CD14-positive monocyte (primary cell): ENCODE results near the gene DCANP1. TPM values are rescaled to one million over a fixed set of nuclear protein-coding genes. Genes with fewer than 3 reads are reported as not detected.
A peak's percentile ranks its signal among the peaks of the same experiment; 100 is the strongest.

Experiments used
- DNase-seq, 3 donors: peaks; one replicate each; pipeline ENCODE4 v3.0.0-alpha.2; 2011 to 2022
- H2AFZ ChIP-seq: 2 replicates; pipeline ENCODE4 v1.6.0; 2012; ENCODE audit warnings: mild to moderate bottlenecking, low read depth, low read length, inconsistent platforms; ENCODE audit not compliant: insufficient read depth, poor library complexity, severe bottlenecking
- H3K27ac ChIP-seq, 2 donors: 1 replicate in 1 of 2; 2 replicates in 1 of 2; pipeline ENCODE4 v1.5.1; 2012 to 2013; ENCODE audit warnings: low read length in 2 of 2, control low read depth in 1 of 2, inconsistent platforms in 1 of 2, low read depth in 1 of 2, mild to moderate bottlenecking in 1 of 2
- H3K27me3 ChIP-seq, 2 donors: one replicate each; pipeline versions ENCODE4 v1.6.0 to v1.6.1; 2011 to 2013; ENCODE audit warnings: low read length in 2 of 2; ENCODE audit not compliant: control insufficient read depth in 2 of 2, insufficient read depth in 2 of 2
- H3K36me3 ChIP-seq, 2 donors: replicated peaks in 1 of 2; 1 replicate in 1 of 2; 2 replicates in 1 of 2; pipeline versions ENCODE4 v1.5.1 to v1.6.1; 2012 to 2013; ENCODE audit warnings: low read length in 2 of 2, control low read depth in 1 of 2, inconsistent platforms in 1 of 2, mild to moderate bottlenecking in 1 of 2; ENCODE audit not compliant: insufficient read depth in 2 of 2, control insufficient read depth in 1 of 2
- H3K4me1 ChIP-seq, 2 donors: 1 replicate in 1 of 2; 2 replicates in 1 of 2; pipeline versions ENCODE4 v1.5.1 to v1.6.1; 2012 to 2013; ENCODE audit warnings: low read length in 2 of 2, control low read depth in 1 of 2, inconsistent platforms in 1 of 2, mild to moderate bottlenecking in 1 of 2, moderate library complexity in 1 of 2; ENCODE audit not compliant: insufficient read depth in 2 of 2, control insufficient read depth in 1 of 2
- H3K4me2 ChIP-seq: replicated peaks from 2 replicates; pipeline ENCODE3; 2012; ENCODE audit warnings: low read length, moderate library complexity, mild to moderate bottlenecking; ENCODE audit not compliant: poor library complexity, severe bottlenecking; ENCODE audit errors: extremely low read depth
- H3K4me3 ChIP-seq, 3 experiments: fragments of 200-600 bp in 1 of 3; sonication (generic) in 1 of 3; replicated peaks in 1 of 3; 1 replicate in 2 of 3; 2 replicates in 1 of 3; pipeline ENCODE4 v1.5.1; 2011 to 2013; ENCODE audit warnings: low read length in 3 of 3, mild to moderate bottlenecking in 3 of 3, control low read depth in 2 of 3, low read depth in 2 of 3, inconsistent platforms in 1 of 3, moderate library complexity in 1 of 3
- H3K79me2 ChIP-seq: 2 replicates; pipeline ENCODE4 v1.6.0; 2012; ENCODE audit warnings: mild to moderate bottlenecking, control low read depth, inconsistent platforms, low read length, moderate library complexity; ENCODE audit not compliant: insufficient read depth
- H3K9ac ChIP-seq: 2 replicates; pipeline ENCODE4 v1.6.0; 2017; ENCODE audit warnings: low read length, mild to moderate bottlenecking; ENCODE audit not compliant: insufficient read depth, poor library complexity, severe bottlenecking
- H3K9me3 ChIP-seq, 2 donors: replicated peaks in 1 of 2; 1 replicate in 1 of 2; 2 replicates in 1 of 2; pipeline versions ENCODE4 v1.5.1 to v1.6.1; 2012 to 2013; ENCODE audit warnings: low read length in 2 of 2, control low read depth in 1 of 2; ENCODE audit not compliant: control insufficient read depth in 1 of 2, insufficient read depth in 1 of 2
- H4K20me1 ChIP-seq: 2 replicates; pipeline ENCODE4 v1.6.0; 2012; ENCODE audit warnings: mild to moderate bottlenecking, low read length, control low read depth, moderate library complexity; ENCODE audit not compliant: insufficient read depth
- H3K27ac Mint-ChIP-seq, 7 donors: one replicate each; pipeline ENCODE4 v1.8.0; 2020; ENCODE audit warnings: mild to moderate bottlenecking in 7 of 7, mixed read lengths in 7 of 7, moderate library complexity in 6 of 7, inconsistent platforms in 2 of 7
- H3K27me3 Mint-ChIP-seq, 3 donors: one replicate each; pipeline ENCODE4 v1.8.0; 2021 to 2022; ENCODE audit warnings: low read depth in 3 of 3, mild to moderate bottlenecking in 3 of 3, mixed read lengths in 3 of 3, moderate library complexity in 3 of 3, inconsistent platforms in 1 of 3
- H3K36me3 Mint-ChIP-seq, 2 donors: one replicate each; pipeline ENCODE4 v1.8.0; 2020; ENCODE audit warnings: mixed read lengths in 2 of 2, inconsistent platforms in 1 of 2, mild to moderate bottlenecking in 1 of 2
- H3K4me1 Mint-ChIP-seq: one replicate; pipeline ENCODE4 v1.8.0; 2020; ENCODE audit warnings: mild to moderate bottlenecking, mixed read lengths
- H3K4me3 Mint-ChIP-seq, 2 donors: one replicate each; pipeline ENCODE4 v1.8.0; 2020; ENCODE audit warnings: mild to moderate bottlenecking in 2 of 2, mixed read lengths in 2 of 2, moderate library complexity in 1 of 2
- H3K9me3 Mint-ChIP-seq, 7 donors: one replicate each; pipeline ENCODE4 v1.8.0; 2020 to 2022; ENCODE audit warnings: mixed read lengths in 7 of 7, mild to moderate bottlenecking in 6 of 7, moderate library complexity in 6 of 7, inconsistent platforms in 2 of 7
- WGBS: methylation state at CpG from one replicate; pipeline ENCODE4 v1.1.5; 2013; ENCODE audit warnings: missing lambda C conversion rate; ENCODE audit not compliant: insufficient coverage; 5-methylcytosine and 5-hydroxymethylcytosine counted together
- intact Hi-C, 2 donors: fragments of 100-400 bp; cut with micrococcal nuclease; formaldehyde crosslinking; loops; one replicate each; pipeline versions ENCODE4 v1.15.0 to v1.15.1; 2023
- polyA plus RNA-seq, 3 donors: library from polyadenylated mRNA; depleted of rRNA in 1 of 3; unstranded in 2 of 3; stranded (reverse) in 1 of 3; fragments of 300-500 nt in 2 of 3; fragments of >200 nt in 1 of 3; fragmentation: Illumina TruSeq in 2 of 3; gene quantifications; 1 replicate in 2 of 3; 2 replicates in 1 of 3; pipeline ENCODE4 v1.2.3, GENCODE V29; 2012 to 2021
- TF ChIP-seq, protein P1 (sequence below): fragments of 200-600 bp; IDR thresholded peaks from one replicate; pipeline ENCODE4 v1.8.0; 2022; ENCODE audit warnings: antibody characterized with exemption, mild to moderate bottlenecking

DCANP1 gene
- polyA plus RNA-seq, 3 donors: 0.14 to 0.85 (median 0.15) TPM

- Histone ChIP-seq H3K9ac (no peak overlapping the region), H3K4me3 (peak overlapping the region in 1 of 3 experiments; percentile 57), H3K36me3 (no peaks in the 10 kb centered on the region), H3K9me3 (no peaks in the 10 kb centered on the region), H4K20me1 (no peaks in the 10 kb centered on the region), H3K27ac (peak overlapping the region; percentile 84), H2AFZ (peak overlapping the region; percentile 46), H3K4me2 (peak overlapping the region; percentile 66), H3K79me2 (peaks cover 33% of the 10 kb centered on the region), H3K4me1 (peaks cover 90 to 96% of the 10 kb centered on the region in 2 donors), H3K27me3 (no peaks in the 10 kb centered on the region)
- intact Hi-C loops: loop anchor here (5.0 kb wide), 1 partner anchor 38 kb away; the partner anchor contains the start of gene MACROH2A1 (in 2 of the 2)
- peaks cover 93% of the 10 kb centered on the region for H3K4me1 Mint-ChIP-seq
- H3K36me3 Mint-ChIP-seq: no peaks in the 10 kb centered on the region
- TF ChIP-seq, protein P1, sequence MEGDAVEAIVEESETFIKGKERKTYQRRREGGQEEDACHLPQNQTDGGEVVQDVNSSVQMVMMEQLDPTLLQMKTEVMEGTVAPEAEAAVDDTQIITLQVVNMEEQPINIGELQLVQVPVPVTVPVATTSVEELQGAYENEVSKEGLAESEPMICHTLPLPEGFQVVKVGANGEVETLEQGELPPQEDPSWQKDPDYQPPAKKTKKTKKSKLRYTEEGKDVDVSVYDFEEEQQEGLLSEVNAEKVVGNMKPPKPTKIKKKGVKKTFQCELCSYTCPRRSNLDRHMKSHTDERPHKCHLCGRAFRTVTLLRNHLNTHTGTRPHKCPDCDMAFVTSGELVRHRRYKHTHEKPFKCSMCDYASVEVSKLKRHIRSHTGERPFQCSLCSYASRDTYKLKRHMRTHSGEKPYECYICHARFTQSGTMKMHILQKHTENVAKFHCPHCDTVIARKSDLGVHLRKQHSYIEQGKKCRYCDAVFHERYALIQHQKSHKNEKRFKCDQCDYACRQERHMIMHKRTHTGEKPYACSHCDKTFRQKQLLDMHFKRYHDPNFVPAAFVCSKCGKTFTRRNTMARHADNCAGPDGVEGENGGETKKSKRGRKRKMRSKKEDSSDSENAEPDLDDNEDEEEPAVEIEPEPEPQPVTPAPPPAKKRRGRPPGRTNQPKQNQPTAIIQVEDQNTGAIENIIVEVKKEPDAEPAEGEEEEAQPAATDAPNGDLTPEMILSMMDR: no peak
- H3K27ac Mint-ChIP-seq: peak overlapping the region; percentile 87 to 96 (median 91)
- peak overlapping the region in 1 of 2 donors; percentile 44 for H3K4me3 Mint-ChIP-seq
- WGBS: 74% methylated on average over 20 of the region's 24 CpGs
- peaks cover 0 to 4% (median 0%) of the 10 kb centered on the region in 7 donors for H3K9me3 Mint-ChIP-seq
- no peak for DNase-seq
- H3K27me3 Mint-ChIP-seq: no peaks in the 10 kb centered on the region
Measured at GRCh38 chr5:135434591-135435466, 12.3 kb downstream of the DCANP1 start.

- H3K27me3 ChIP-seq: no peaks in the 10 kb centered on the region
- H3K4me3 ChIP-seq: peak overlapping the region in 1 of 3 experiments; percentile 57
- H4K20me1 ChIP-seq: no peaks in the 10 kb centered on the region
- DNase-seq: peak; percentile 55 to 74 (median 71)
- H3K79me2 ChIP-seq: peaks cover 28% of the 10 kb centered on the region
- H3K9me3 Mint-ChIP-seq: peaks cover 0 to 5% (median 2%) of the 10 kb centered on the region in 7 donors
- intact Hi-C loops: loop anchor here in 1 of 2 donors (5.0 kb wide), 1 partner anchor 37 kb away; the partner anchor contains the start of gene MACROH2A1
- WGBS: 10% methylated on average over 9 of the region's 12 CpGs
- TF ChIP-seq, protein P1: no peak
- H3K27ac ChIP-seq: peak overlapping the region; percentile 84
- peak overlapping the region; percentile 46 for H2AFZ ChIP-seq
- peaks cover 1% of the 10 kb centered on the region in 2 donors for H3K9me3 ChIP-seq
- peaks cover 2% of the 10 kb centered on the region in 2 donors for H3K36me3 Mint-ChIP-seq
- peak overlapping the region; percentile 49 to 82 for H3K4me3 Mint-ChIP-seq
- no peaks in the 10 kb centered on the region for H3K27me3 Mint-ChIP-seq
- H3K4me2 ChIP-seq: peak overlapping the region; percentile 66
- peaks cover 91% of the 10 kb centered on the region for H3K4me1 Mint-ChIP-seq
- peaks cover 89 to 96% of the 10 kb centered on the region in 2 donors for H3K4me1 ChIP-seq
- H3K9ac ChIP-seq: peak overlapping the region; percentile 38
- peak overlapping the region; percentile 87 to 96 (median 91) for H3K27ac Mint-ChIP-seq
- H3K36me3 ChIP-seq: no peaks in the 10 kb centered on the region
Measured at GRCh38 chr5:135433681-135434426, 13.3 kb downstream of the DCANP1 start.
